Skeletal muscle tissue (tissue), 4 donors: ENCODE results near the gene ASB10. TPM values are rescaled to one million over a fixed set of nuclear protein-coding genes. Genes with fewer than 3 reads are reported as not detected.

ENCODE experiments used
- H3K27ac ChIP-seq: one replicate; pipeline ENCODE4 v1.7.0; 2013; ENCODE audit warnings: mild to moderate bottlenecking, low read depth, low read length, inconsistent platforms
- H3K27me3 ChIP-seq, 3 donors: one replicate each; pipeline ENCODE4 v1.7.0; 2013; ENCODE audit warnings: low read length in 3 of 3; ENCODE audit not compliant: control insufficient read depth in 3 of 3, insufficient read depth in 3 of 3
- H3K36me3 ChIP-seq, 3 donors: one replicate each; pipeline ENCODE4 v1.7.0; 2013; ENCODE audit warnings: low read length in 3 of 3; ENCODE audit not compliant: control insufficient read depth in 3 of 3, insufficient read depth in 3 of 3
- H3K4me1 ChIP-seq, 3 donors: one replicate each; pipeline ENCODE4 v1.7.0; 2013; ENCODE audit warnings: low read length in 3 of 3, mild to moderate bottlenecking in 3 of 3; ENCODE audit not compliant: control insufficient read depth in 3 of 3, insufficient read depth in 3 of 3
- H3K4me3 ChIP-seq, 3 donors: one replicate each; pipeline ENCODE4 v1.7.0; 2013; ENCODE audit warnings: low read length in 3 of 3
- H3K9ac ChIP-seq, 3 donors: one replicate each; pipeline ENCODE4 v1.7.0; 2013; ENCODE audit warnings: low read length in 3 of 3, mild to moderate bottlenecking in 3 of 3, moderate library complexity in 2 of 3, low read depth in 1 of 3
- H3K9me3 ChIP-seq, 3 donors: one replicate each; pipeline ENCODE4 v1.7.0; 2013; ENCODE audit warnings: low read length in 3 of 3; ENCODE audit not compliant: control insufficient read depth in 3 of 3
- total RNA-seq: library from RNA; depleted of rRNA; stranded (reverse); fragments of >200 nt; gene quantifications from one replicate; pipeline ENCODE4 v1.2.3, GENCODE V29; 2014
- donor health status: Osteomylitis.

The ASB10 gene
- total RNA-seq, 1 donor from 2014 or later, result 3.7 TPM

DNA sequence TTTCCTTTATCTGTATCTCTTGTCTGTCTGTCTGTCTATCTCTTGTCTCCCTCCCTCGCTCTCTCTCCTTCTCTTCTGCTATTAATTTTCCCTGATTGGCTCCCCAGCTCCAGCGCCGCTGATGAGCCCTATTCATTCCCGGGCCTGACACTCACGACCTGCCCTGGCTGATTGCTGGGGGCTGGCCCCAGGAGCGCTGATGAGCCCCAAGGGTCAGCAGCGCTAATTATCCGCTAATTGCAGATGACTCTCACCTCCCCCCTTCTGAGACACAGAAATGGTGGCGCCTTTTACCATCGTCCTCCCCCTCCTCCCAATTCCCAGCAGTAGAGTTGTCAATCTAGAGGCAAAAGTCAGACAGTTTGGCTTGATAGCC, 18.3 kb downstream of the ASB10 start:
- Histone ChIP-seq H3K27me3 (peaks cover 9 to 30% (median 14%) of the 10 kb centered on the region in 3 donors), H3K4me3 (no peak overlapping the region), H3K4me1 (peaks cover 6 to 50% (median 7%) of the 10 kb centered on the region in 3 donors)

DNA sequence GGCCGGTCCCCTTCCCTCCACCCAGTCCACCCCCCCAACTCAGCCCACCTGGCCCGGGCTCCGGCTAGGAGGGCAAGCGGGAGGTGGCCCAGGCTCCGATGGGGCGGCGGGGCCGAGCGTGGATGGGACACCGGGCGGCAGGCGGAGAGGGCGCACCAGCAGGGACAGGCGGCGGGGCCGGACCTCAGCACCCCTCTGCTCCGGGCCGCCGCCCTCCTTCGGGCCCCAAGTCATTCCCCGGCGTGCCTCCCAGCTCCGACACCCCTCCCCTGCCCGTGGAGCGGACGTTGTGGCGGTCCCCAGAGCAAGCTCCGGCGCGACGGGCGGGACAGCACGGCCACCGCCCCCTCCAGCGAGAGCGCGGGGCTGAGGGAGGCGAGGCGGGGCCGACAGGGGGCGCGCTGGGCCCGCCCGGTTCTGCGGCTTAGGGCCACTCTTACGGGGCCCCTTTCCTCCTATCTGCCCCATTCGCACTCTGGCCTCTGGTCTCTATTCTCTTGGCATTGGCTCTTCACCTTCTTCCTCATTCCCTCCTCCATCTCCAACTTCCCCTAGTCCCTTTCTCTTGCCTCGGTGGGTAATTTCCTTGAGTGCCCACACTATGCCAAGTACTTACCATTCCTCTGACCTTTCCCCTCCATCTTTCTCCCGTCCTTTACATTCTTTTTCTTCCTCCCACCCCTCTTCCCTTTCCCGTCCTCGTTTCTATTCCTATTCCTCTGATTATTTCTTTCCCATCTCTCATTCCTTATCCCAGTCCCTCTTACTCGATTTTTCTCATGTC, 18.9 kb downstream of the ASB10 start:
- peaks cover 9 to 26% (median 14%) of the 10 kb centered on the region in 3 donors for H3K27me3 ChIP-seq
- H3K4me3 ChIP-seq, result peak overlapping the region in 2 of 3 donors; percentile 43 to 55

More for the DNA sequence above, 18.3 kb downstream of the ASB10 start:
- H3K9me3 ChIP-seq, result no peaks in the 10 kb centered on the region
- no peak overlapping the region for H3K9ac ChIP-seq
- no peak overlapping the region for H3K27ac ChIP-seq
- peaks cover 0 to 2% (median 0%) of the 10 kb centered on the region in 3 donors for H3K36me3 ChIP-seq

DNA sequence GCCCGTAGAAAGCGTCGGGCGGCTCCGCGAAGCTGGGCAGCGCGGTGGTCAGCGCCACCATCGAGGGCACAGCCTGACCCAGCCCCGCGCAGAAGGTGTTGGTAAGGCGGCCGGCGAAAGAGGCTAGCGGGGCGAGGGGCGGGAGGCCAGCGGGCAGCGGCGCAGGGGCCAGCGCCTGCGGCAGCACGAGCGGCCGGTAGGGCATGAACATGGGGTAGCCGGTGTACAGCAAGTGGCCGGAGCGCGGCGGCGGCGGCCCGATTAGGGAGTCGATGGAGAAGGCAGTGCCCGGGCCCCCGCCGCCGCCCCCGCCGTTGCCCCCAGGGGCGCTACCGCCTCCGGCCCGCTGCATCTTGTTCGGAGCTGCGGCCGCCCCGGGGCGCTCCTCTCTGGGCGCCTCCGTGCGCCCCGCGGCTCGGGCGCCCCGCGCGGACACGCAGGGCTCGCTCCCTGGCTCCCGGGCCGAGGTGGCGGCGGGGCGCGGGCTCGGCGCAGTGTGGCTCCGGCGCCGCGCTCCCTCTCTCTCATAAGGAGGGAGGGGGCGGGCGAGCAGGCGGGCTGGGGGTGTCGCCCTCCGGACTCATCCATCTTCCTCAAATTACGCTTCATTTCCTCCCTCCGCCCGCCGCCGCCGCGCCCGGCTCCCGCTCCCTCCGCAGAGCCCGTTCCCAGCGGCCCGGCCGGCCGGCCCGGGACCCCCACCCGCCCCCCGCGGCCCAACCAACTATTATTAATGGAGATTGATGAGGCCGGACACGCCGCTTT, 19.7 kb downstream of the ASB10 start, which contains the start of gene GBX1:
GBX1 (minus strand) TSS at position 498 of the 765 bp plus-strand sequence; CDS start at position 352, 146 bp downstream.
- peaks cover 5 to 42% (median 7%) of the 10 kb centered on the region in 3 donors for H3K4me1 ChIP-seq

More for the DNA sequence above, 18.9 kb downstream of the ASB10 start:
- Histone ChIP-seq H3K27ac (no peak overlapping the region), H3K9me3 (no peaks in the 10 kb centered on the region), H3K4me1 (peaks cover 6 to 49% (median 7%) of the 10 kb centered on the region in 3 donors), H3K36me3 (peaks cover 0 to 2% (median 0%) of the 10 kb centered on the region in 3 donors), H3K9ac (peak overlapping the region in 1 of 3 donors; percentile 61)

DNA sequence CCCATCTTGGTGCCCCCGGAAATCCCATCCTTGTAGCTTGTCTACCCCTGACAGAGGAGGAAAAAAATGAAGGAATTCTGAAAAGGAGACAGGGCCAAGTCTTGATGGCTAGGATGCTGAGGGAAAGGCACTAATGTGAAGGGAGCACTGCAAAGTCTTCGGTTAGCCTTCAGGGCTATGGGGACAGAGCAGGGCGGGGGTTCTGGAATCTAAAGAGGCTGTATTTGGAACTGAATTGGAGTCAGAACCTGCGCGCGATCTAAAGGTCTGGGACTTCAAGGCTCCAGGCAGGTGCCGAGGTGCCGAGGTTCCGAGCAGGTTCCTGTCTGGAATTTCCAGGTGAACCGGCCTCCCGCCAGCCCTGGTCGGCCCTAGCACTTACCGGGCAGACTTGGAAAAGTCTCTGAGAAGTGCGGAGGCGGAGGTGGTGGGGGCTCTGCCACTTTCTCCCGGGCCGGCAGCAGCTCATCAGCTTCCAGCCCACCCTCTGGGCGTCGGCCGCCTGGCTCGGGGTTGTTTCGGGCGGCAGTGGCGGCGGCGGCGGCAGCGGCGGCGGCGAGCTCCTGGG, 20.3 kb downstream of the ASB10 start:
- peak overlapping the region in 1 of 3 donors; percentile 42 for H3K4me3 ChIP-seq
- peaks cover 9 to 26% (median 14%) of the 10 kb centered on the region in 3 donors for H3K27me3 ChIP-seq
- peaks cover 3 to 37% (median 7%) of the 10 kb centered on the region in 3 donors for H3K4me1 ChIP-seq

More for the DNA sequence above, 19.7 kb downstream of the ASB10 start, which contains the start of gene GBX1:
- Histone ChIP-seq H3K4me3 (peak within 1 kb of the TSS in 2 of 3 donors; percentile 43 to 55), H3K27me3 (peaks cover 9 to 26% (median 14%) of the 10 kb centered on the region in 3 donors), H3K9me3 (no peaks in the 10 kb centered on the region), H3K27ac (no peak within 1 kb of the TSS), H3K36me3 (peaks cover 0 to 2% (median 0%) of the 10 kb centered on the region in 3 donors), H3K9ac (peak within 1 kb of the TSS in 1 of 3 donors; percentile 61)

DNA sequence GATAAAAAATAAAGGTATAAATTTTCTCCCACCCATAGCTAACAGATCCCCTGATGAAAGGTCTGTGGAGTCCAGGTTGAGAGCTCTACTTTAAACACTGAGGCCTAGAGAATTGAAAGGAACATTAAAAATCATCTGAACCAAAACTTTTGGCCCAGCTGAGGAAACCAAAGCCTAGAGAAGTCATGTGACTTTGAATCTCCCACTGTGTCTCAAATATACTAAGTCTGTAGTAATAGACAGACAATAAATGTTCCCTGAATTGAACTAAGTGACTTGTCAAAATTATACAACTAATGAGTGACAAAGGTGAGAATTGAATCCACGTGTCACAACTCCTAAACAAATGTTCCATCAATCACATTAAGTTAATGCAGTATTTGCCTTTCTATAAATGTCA, 25.3 kb downstream of the ASB10 start:
- Histone ChIP-seq H3K27ac (no peak overlapping the region), H3K9me3 (no peaks in the 10 kb centered on the region), H3K27me3 (peaks cover 8 to 18% (median 13%) of the 10 kb centered on the region in 3 donors), H3K9ac (no peak overlapping the region), H3K4me3 (no peak overlapping the region), H3K36me3 (peaks cover 0 to 12% (median 3%) of the 10 kb centered on the region in 3 donors), H3K4me1 (peaks cover 0 to 3% (median 1%) of the 10 kb centered on the region in 3 donors)

More for the DNA sequence above, 20.3 kb downstream of the ASB10 start:
- Histone ChIP-seq H3K36me3 (peaks cover 0 to 2% (median 0%) of the 10 kb centered on the region in 3 donors), H3K9me3 (no peaks in the 10 kb centered on the region), H3K9ac (no peak overlapping the region), H3K27ac (no peak overlapping the region)

DNA sequence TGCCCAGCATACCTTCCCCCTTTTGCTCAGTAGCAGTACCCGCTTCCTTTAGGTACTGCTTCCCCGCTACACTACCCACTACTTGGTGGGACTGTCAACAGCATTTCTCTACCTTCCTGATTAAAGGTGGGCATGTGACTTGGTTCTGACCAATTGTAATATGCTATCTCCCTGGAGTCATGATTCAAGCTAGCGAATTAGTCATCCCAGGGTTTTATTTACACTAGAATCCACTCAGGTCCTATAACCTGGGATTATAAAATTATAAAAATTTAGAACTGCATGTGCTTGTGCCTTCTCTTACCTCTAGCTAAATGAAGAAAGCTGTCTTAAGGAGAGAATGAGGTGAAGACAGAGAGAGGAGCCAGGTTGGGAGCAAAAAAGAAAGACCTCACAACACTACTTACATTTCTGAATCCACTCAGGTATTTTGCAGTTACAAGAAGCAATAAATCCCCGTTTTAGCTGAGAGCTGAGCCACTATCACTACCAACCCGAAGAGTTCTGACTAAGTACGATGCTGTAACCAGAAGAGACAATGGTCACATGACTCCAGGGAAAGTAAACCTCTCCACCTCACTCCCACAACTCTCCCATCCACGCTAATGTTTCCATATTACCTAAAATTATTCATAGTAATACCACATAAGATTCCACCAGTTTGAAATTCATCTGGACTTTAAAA, 29.3 kb downstream of the ASB10 start:
- Histone ChIP-seq H3K4me1 (no peaks in the 10 kb centered on the region), H3K9me3 (no peaks in the 10 kb centered on the region), H3K9ac (no peak overlapping the region), H3K4me3 (no peak overlapping the region), H3K27ac (no peak overlapping the region), H3K36me3 (peaks cover 0 to 9% (median 3%) of the 10 kb centered on the region in 3 donors), H3K27me3 (no peaks in the 10 kb centered on the region)

DNA sequence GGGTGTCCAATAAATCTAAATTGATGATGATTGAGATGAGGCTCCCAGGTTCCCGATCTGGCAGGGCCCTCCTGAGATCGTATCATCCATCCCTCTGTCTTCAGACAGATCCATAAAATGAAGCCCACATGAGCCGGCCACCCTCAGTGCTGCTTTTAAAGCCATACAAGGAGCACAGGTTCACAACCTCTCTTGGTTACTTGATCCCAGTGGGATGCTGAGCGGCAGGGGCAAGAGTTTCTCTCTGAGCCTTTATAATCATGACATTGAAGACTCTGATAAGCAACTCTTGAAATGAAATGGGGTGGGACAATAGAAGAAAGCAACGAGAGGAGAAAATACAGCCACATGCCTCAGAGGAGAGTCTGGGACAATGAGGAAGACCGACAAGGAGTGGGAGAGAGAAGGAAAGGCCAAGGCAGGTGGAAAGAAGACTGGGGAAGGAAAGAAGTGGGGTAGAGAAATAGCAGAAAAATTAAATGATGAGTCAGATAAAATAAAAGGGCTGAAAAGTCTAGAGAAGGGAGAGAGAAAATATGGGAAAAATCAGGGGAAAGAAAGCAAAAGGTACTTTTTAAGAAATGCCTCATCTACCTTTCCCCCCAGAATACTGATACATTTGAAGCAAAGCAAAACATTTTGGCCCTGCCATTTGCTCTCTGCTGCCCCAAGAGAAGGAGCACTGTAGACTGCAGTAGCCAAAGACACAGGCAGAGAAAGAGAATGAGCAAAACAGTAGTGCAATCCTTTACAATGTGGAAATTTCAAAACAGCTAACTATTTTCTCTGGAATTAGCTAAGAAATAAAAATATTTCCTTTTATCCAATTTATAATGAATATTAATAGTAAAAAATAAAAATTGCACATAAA, 34.2 kb downstream of the ASB10 start:
- Histone ChIP-seq H3K4me1 (no peaks in the 10 kb centered on the region), H3K9me3 (no peaks in the 10 kb centered on the region), H3K9ac (no peak overlapping the region), H3K27me3 (peaks cover 0 to 6% (median 0%) of the 10 kb centered on the region in 3 donors), H3K27ac (no peak overlapping the region), H3K36me3 (peaks cover 0 to 5% (median 2%) of the 10 kb centered on the region in 3 donors), H3K4me3 (no peak overlapping the region)

DNA sequence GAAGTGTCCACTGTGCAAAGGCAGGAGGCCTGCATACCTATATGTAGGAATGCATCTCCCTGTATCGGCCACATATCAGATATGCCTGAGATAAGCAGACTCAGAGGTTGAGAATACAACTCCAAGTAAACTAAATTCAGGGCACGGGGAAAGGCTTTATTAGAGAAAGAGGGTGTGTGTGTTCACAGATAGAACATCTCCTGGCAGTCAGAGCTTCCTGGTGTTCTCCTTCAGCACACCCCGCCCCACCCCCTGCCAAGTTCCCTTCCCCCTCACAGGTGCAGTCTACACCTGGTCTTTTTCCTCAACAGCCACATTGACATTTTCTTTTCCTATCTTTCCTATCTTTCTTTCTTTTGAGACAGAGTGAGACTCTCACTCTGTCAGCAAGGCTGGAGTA, 36.7 kb downstream of the ASB10 start:
- Histone ChIP-seq H3K36me3 (peaks cover 2 to 8% (median 4%) of the 10 kb centered on the region in 3 donors), H3K9me3 (no peaks in the 10 kb centered on the region), H3K4me1 (no peaks in the 10 kb centered on the region), H3K4me3 (no peak overlapping the region), H3K9ac (no peak overlapping the region), H3K27me3 (peaks cover 0 to 6% (median 0%) of the 10 kb centered on the region in 3 donors), H3K27ac (no peak overlapping the region)
